Stimulated activated CD4-positive, alpha-beta T cell treated with anti-CD3 and anti-CD28 coated beads, Interleukin-15, amount 100 ng/mL, for 48 hours (primary cell): ENCODE results near the gene ARMC10.
"Not testable (repeated sequence)": the region's sequence is repeated elsewhere in the genome, so short reads cannot be mapped to it uniquely, and the experiment has no call there.

Experiments used
- DNase-seq, 2 donors: peaks; one replicate each; pipeline ENCODE4 v3.0.0-alpha.2; 2020; ENCODE audit warnings: low read depth in 2 of 2

Gene ARMC10

DNA sequence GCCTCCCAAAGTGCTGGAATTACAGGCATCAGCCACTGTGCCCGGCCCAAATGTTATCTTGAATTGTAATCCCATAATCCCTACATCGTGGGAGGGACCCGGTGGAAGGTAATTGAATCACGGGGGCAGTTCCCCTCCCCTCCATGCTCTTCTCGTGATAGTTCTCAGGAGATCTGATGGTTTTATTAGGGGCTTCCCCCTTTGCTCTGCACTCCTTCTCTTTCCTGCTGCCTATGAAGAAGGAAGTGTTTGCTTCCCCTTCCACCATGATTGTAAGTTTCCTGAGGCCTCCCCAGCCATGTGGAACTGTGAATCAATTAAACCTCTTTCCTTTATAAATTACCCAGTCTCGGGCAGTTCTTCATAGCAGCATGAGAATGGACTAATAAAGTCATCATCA, 3.3 kb downstream of the ARMC10 start:
- DNase-seq = not testable (repeated sequence)

DNA sequence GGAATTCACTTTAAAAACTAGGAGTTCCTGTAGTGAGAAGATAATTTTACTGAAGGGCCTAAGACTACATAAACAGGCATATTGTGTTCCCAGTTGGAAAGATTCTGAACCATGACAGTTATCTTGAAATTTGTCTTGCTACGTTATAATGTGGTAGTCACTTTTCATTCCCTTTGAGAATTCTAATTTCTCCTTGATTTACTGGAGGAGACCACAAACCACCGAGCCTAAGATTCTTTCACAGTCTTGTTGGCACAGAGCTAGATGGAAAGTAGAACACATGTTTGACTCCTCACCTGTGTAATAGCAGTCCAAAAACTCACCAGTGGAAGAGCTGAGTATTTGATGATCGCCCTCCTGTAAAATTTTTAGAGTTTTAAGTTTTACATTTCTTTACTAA, 4.9 kb downstream of the ARMC10 start:
- no peak for DNase-seq

DNA sequence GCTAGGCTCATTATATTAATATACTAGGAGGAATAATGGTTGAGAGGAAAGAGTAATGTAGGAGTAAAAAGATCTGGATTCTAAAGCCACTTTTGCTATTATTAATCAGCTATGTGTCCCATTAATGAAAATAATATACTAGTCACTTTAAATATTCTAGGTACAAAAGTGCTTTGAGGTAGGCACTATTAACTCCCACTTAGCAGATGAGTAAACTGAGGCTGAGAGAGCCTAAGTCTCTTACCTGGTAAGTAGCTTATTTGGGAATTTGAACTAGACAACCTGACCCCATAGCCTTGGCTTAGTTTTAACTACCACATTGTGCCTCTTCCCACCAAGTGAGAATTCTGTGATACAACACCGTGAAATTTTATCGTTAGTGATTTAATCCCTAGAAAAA, 6.0 kb downstream of the ARMC10 start:
- DNase-seq = no peak

DNA sequence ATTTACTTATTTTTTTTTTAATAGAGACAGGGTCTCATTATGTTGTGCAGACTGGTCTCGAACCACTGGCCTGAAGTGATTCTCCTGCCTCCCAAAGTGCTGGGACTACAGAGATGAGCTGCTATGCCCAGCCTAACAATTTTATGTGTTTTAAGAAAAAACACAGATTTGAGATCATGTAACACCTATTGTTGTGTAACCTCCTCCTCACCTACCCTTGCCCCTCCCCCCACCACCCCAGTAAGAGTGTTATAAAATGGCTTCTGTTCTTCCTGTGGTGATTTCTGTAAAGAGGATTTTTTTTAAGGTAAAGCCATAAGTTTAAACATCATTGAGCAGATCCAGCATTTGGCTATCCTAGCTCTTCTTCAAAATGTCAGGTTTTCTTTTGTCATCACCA, 7.6 kb downstream of the ARMC10 start:
- DNase-seq = no peak

DNA sequence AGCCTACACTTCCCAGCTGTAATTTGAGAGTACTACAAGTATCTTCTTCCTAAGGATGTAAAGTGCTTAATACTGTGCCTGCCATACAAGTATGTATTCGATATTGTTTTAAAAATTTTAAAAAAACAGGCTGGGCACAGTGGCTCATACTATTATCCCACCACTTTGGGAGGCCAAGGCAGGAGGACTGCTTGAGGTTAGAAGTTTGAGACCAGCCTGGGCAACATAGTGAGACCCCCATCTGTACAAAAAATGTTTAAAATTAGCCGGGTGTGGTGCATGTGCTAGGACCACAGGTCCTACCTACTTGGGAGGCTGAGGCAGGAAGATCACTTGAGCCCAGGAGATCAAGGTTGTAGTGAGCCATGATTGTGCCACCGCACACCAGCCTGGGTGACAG, 8.3 kb downstream of the ARMC10 start:
- no peak for DNase-seq

DNA sequence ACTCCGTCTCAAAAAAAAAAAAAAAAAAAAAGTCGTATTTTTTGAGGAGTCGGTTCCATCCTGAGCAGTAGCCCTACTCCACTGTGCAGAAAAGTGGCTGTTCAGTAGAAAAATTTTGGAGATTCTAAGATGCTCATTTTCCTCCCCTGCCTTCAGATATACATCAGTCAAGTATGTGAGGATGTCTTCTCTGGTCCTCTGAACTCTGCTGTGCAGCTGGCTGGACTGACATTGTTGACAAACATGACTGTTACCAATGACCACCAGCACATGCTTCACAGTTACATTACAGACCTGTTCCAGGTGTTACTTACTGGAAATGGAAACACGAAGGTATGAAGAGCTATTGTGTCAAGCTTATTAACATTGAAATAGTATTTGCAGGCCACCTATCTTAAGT, 17.4 kb downstream of the ARMC10 start:
- not testable (repeated sequence) for DNase-seq

DNA sequence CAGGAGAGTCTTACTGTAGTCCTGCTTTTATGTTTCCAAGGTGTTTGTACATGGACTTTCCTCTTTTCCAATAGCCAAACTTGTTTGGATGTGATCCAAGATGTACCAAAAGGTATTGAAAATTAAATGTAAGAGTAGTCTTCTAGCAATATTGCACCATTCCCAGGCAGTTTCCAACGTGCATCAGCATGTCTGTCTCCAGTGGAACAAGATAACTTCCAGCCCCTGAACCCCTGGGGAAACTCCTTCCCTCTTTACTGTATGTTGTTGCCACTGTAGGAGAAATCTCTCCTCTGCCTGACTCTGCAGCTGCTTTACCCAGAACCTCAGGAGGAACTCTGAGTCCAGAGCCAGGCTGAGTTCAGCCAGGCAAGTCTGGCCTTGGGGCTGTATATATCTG, 18.5 kb downstream of the ARMC10 start:
- no peak for DNase-seq

DNA sequence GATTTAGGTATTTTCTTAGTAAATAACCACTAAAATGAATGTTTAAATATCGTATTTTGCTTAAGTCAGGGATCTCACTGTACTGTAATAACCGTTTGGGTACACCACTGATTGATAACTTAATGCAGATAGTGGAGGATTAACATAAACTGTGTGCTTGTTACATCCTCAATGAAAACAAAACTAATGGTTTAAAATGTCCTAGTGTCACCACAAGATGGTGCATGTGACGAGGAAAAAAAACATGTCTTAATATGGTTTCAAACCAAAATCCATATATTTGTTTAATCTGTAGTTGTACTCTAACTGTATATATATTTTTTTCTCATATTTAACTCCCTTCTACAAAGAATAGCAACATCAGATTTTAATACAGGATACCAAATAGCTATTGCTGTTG, 19.2 kb downstream of the ARMC10 start:
- no peak for DNase-seq

DNA sequence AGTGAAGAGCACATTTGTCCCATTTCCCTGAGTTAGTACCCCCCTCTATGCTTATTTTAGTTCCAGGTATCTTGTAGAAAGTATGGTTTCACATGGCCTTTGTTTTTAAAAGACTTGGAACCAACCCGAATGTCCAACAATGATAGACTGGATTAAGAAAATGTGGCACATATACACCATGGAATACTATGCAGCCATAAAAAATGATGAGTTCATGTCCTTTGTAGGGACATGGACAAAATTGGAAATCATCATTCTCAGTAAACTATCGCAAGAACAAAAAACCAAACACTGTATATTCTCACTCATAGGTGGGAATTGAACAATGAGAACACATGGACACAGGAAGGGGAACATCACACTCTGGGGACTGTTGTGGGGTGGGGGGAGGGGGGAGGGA, 20.6 kb downstream of the ARMC10 start:
- DNase-seq = not testable (repeated sequence)

DNA sequence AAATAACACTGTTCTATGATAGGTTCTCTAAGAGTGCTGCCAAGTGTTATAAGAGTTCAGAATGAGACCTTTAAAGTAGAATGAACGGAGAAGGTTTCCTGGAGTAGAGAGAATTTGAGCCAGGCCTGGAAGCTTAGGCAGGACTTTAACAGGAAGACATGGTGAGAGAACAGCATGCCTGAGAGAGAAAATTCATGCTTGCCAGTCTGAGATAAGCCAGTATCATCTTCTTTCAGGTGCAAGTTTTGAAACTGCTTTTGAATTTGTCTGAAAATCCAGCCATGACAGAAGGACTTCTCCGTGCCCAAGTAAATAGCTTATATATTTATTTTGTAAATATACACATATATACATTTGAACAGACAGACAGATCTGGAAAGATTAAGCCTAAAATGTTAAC, 22.1 kb downstream of the ARMC10 start:
- no peak for DNase-seq

DNA sequence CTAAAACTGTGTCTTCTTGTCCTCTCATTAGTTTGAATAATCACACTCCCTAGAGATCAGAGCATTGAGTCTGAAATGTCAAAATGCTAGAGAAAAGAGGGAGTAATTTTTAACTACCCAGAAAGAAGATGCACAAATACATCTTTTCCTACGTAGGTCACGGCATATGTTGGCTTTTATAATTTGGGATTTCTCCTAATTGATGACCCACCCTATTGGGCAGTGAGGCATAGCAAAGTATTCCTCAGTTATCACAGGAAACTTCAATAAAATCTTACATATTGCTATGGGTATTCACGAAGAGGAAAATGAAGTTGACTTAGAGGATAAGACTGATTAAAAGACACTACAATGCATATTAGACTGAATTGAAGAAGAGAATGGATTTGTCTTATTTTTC, 25.4 kb downstream of the ARMC10 start:
- DNase-seq = no peak

DNA sequence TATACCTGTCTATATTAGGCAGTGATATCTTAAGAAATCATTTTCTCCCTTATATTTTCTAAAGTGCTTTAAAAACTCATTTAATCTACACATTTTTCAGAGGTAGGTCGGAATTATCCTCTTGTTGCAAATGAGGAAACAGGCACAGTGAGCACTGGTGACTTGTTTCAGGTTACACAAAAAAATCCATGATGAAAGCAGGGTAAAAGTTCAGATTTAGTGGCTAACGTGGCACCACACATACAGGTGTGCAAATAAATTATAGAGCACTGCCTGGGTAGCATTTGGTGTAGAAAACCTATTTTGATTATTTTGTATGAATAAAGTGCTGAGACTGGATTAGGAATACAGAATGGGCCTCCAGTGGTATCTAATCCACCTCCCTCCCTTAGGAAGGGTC, 26.6 kb downstream of the ARMC10 start:
- DNase-seq = no peak

DNA sequence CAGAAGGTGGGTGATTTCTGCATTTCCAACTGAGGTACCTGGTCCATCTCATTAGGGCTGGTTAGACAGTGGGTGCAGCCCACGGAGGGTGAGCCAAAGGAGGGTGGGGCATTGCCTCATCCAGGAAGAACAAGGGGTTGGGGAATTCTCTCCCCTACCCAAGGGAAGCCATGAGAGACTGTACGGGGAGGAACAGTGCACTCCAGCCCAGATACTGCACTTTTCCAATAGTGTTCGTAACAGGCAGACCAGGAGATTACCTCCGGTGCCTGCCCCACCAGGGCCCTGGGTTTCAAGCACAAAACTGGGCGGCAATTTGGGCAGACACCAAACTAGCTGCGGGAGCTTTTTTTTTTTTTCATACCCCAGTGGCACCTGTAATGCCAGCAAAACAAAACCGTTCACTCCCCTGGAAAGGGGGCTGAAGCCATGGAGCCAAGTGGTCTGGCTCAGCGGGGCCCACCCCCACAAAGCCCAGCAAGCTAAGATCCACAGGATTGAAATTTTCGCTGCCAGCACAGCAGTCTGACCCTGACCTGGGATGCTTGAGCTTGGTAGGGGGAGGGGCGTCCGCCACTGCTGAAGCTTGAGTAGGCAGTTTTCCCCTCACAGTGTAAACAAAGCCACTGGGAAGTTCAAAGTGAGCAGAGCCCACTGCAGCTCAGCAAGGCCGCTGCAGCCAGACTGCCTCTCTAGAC, 31.2 kb downstream of the ARMC10 start:
- DNase-seq = no peak

DNA sequence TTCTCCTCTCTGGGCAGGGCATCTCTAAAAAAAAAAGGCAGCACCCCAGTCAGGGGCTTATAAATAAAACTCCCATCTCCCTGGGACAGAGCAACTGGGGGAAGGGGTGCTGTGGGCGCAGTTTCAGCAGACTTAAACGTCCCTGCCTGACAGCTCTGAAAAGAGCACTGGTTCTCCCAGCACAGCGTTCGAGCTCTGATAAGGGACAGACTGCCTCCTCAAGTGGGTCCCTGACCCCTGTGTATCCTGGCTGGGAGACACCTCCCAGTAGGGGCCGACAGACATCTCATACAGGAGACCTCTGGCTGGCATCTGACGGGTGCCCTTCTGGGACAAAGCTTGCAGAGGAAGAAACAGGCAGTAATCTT, 31.7 kb downstream of the ARMC10 start:
- DNase-seq = not testable (repeated sequence)

DNA sequence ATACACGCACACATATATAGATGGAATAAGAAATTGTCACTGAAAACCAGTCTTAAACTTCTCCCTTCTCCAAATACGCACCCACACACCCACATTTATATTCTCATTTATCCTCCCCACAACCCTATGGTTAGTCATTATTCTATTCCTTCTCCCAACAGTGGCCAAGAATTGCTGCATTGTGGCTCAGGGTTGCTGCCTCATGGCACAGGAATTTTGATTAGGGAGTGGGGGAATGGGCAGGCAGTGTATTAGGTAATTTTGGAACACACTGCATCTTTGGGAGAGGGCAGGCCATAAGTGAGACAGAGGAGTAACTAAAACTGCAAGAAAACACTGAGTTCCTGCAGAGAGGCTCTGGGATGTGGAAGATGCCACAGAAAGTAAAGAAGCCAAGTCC, 38.2 kb downstream of the ARMC10 start:
- no peak for DNase-seq

DNA sequence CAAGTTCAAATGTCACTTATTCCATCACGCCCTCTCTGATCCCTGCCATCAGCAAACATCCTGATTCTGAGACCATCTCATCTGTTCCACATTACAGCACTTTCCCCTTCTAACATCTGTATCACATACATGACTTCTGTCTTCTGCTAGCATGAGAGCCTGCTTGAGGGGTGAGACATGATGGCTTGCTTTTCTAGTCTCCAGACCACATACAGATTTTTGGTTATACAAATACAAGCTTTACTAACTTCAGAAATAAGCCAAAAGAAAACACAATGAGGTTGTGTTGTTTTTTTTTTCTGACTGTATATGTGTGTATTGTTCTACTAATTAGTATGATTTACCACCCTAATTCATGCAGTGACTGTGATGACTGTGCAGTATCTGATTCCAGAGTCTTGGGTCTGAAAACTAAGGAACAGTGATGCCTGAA, 39.7 kb downstream of the ARMC10 start:
- DNase-seq = no peak

DNA sequence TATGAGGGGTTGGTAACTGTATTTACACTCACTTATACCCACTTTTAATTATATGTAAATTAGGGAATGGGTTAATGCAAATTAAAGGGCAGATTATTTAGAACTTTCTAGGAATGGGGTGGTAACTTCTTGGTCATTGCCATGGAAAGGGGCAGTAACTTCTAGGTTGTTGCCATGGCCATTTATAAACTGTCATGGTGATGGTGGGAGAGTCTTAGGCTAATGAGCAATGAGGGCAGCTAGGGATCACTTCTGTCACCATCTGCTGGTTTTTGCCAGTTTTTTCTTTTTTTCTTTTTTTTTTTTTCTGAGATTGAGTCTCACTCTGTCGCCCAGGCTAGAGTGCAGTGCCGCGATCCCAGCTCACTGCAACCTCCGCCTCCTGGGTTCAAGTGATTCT, 40.8 kb downstream of the ARMC10 start:
- DNase-seq = no peak

DNA sequence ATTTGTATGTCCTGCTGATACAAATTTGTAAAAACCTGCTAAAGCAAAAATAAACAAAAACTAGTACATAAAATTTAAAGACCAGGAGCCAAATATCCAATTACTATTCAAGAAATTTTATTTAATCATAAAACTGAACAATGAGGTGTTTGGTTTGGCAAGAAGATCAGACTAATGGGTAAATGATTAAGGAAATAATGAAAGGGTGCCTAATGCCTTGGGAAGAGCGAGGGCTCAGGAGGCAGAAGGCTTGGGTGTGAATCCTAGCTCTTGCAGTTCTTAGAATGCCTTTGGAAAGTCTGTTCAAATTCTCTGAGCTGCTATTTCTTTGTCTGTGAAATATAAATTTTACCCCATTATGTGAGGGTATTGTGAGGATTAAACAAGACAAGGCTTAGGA, 41.6 kb downstream of the ARMC10 start:
- DNase-seq = no peak

DNA sequence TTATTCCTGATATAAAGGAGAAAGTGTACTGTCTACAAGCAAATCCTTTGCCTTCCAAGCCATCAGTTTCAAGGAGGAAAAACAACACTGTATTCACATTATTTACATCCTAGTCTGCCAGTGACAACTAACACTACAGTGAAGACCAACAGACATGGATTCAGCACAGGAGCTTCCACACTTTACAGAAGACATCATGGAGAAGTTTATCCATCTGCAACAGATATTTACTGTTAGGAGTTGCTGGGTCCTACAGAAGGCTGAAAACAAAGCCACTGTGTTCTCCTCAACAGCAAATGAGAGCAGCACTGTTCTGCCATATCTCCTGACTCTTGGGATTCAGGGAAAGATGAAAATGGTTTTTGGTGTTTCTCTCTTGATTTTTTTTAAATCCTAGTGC, 42.1 kb downstream of the ARMC10 start:
- DNase-seq = no peak

DNA sequence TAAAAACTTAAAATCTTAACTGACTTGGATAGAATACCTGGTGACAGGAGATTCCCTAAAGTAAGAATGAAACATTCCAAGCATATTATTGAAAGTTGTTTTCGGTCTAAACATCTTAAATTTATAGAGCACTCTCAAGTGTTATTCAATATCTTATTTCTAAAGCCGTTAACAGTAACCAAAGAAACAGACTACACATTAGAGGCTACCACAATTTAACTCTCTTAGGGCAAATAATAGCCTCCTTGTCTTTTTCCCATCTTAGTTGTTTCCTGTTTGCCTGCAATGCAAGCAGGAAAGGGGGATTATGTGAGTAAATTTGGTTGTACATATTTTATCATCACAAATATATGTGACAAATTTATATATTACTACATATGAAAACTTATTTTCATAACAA, 42.5 kb downstream of the ARMC10 start:
- no peak for DNase-seq

DNA sequence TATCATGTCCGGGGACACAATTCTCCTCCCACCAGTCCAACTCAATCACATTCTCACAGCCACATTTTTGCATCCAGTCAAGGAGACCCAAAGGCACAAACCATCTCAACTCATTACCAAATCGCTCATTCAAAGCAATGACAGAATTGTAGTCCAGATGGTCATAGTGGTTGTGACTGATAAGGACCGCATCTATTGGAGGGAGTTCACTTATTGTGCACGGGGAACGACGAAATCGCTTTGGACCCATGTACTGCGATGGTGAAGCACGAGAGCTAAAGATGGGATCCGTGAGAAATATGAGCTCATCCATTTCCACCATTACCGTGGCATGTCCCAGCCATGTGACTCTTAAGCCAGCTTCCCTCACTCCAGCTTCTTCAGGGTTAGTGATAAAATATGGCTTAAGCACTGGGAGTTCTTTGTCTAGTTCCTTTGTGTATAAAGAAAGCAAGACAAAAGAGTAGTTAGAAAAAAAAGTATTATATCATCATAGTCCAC, 44.9 kb downstream of the ARMC10 start:
- no peak for DNase-seq

DNA sequence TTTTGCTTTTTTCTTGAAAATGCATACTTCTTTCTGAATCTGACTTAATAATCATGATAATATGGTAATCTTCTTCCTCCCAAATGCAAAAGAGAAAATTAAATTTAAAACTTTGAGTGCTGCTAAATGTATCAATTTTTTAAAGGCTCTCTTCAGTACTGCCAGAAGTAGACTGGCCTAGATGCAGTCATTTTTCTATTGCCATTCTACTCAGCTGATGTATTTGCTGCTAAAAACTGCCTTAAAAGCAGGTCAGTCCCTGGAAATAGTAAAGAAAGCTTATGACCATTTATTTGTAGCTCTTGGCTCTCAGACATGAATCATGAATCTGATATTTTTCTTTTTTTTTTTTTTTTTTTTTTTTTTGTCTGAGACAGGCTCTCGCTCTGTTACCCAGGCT, 45.4 kb downstream of the ARMC10 start:
- DNase-seq = no peak

DNA sequence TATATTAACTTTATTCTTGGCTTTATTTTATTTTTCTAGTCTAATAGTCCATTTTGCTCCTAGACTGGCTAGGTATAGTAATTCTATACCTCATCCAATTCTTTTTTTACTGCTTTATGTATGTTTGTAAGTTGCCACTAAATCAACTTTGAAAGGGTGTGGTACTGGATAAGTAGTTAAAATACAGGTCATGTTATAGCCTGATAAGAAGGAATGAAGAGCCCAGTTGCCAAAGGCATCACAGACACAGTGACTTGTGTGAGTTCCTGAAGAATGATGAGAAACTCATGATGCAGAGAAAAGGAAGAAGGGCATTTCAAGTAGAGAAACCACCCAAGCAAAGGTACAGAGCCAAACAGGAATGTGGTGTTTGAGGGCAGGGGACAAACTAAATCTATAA, 46.7 kb downstream of the ARMC10 start:
- no peak for DNase-seq

DNA sequence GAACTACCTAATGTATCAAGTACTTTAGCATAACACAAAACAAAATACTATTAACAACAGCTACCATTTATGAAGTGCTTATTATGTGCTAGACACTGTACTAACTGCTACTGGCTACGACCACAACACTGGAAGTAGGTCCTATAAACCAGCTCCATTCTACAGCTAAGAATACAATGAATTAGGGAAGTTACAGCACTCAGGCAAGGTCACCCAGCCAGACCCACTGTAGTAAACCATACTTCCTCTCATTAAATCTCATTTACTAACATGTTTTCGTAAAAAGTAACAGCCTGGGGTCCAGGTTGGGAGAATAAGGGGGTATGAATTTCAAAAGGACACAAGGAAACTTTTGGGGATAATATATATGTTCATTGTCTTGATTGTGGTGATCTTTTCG, 48.6 kb downstream of the ARMC10 start:
- no peak for DNase-seq
